Fibroblast of pulmonary artery (primary cell): Measurements from ENCODE around the gene LYST.

Experiments used
- DNase-seq: peaks from one replicate; pipeline ENCODE4 v3.0.0-alpha.2; 2010; ENCODE audit warnings: low read depth
- H3K4me3 ChIP-seq: replicated peaks from 2 replicates; pipeline ENCODE4 v1.5.1; 2011; ENCODE audit warnings: low read depth, mild to moderate bottlenecking, control low read depth, low read length, moderate library complexity
- TF ChIP-seq, protein P1 (sequence below): IDR thresholded peaks from 2 replicates; pipeline ENCODE4 v1.5.1; 2011; ENCODE audit warnings: mild to moderate bottlenecking, control low read depth, low read length, inconsistent platforms; ENCODE audit errors: missing control alignments

LYST gene

DNA sequence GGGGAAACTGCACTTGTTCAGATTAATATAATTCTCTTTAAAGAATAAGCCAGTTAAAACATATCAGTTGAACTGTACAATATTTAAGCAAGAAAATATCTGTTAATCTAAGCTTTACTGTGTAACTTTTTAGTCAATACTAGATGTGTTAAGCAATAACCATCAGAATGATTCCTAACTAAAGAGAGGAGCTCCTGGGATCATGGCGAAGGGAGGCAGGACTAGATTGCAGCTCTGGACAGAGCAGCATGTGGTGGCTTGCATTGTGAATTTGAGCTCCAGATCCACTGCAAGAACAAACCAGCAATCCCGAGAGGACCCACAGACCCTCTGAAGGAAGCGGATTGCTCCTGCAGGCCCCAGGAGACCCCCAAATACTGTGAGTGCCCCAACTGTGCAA, 21.9 kb downstream of the LYST start:
- DNase-seq, result no peak
- no peak overlapping the region for H3K4me3 ChIP-seq
- TF ChIP-seq, protein P1, sequence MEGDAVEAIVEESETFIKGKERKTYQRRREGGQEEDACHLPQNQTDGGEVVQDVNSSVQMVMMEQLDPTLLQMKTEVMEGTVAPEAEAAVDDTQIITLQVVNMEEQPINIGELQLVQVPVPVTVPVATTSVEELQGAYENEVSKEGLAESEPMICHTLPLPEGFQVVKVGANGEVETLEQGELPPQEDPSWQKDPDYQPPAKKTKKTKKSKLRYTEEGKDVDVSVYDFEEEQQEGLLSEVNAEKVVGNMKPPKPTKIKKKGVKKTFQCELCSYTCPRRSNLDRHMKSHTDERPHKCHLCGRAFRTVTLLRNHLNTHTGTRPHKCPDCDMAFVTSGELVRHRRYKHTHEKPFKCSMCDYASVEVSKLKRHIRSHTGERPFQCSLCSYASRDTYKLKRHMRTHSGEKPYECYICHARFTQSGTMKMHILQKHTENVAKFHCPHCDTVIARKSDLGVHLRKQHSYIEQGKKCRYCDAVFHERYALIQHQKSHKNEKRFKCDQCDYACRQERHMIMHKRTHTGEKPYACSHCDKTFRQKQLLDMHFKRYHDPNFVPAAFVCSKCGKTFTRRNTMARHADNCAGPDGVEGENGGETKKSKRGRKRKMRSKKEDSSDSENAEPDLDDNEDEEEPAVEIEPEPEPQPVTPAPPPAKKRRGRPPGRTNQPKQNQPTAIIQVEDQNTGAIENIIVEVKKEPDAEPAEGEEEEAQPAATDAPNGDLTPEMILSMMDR, result no peak

DNA sequence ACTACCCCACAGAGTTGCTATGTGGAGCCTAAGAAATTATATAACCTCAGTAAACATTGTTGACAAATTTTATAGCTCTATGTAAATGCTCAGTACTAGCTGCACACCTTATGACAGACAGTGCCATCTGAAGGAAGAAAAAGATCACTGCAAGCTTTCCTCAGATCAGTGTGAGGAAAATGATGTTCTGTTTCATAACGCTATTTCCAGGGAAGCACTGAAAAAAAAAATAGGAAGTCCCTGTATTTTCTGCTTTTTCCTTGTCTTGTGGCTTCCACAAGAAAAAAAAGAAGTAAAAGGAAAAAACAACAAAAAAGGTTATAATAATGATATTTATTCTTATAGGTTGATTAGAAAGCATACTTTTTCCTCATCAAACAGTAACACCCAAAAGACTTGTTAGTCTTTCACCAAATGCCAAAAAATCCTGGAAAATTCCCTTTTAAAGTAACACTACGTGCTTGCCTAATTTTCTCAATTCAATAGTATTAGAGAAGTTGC, 23.2 kb downstream of the LYST start:
- TF ChIP-seq, protein P1, result peak; percentile 69
- H3K4me3 ChIP-seq, result no peak overlapping the region
- peak; percentile 67 for DNase-seq

DNA sequence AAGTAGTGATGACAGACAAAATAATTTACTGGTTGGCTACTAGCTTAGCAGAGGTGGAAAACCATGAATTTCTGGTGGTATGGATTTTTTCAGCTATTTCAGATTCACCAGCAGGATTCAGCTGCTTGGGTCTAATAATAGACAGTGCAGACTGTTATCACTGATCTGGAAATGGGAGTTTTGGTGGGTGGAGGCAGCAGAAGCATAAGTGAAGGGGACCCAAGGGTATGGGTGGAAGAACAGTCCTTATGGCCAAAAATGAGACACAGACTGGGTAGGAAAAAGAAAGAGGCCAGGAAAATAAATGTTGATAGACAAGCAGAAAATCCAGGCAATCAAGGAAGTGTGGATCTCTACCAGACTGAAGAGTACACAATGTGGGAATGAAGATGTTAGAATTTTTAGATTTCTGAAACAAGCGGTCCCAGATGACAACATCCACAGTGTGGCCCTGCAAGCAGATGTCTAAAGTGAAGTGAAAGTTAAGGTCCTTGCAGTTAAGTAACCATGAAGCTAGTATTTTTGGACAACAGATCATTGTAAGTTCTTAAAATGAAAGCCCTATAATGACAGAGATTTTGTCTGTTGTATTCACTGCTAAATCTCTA, 24.7 kb downstream of the LYST start:
- TF ChIP-seq, protein P1, result no peak
- DNase-seq, result no peak
- no peak overlapping the region for H3K4me3 ChIP-seq

DNA sequence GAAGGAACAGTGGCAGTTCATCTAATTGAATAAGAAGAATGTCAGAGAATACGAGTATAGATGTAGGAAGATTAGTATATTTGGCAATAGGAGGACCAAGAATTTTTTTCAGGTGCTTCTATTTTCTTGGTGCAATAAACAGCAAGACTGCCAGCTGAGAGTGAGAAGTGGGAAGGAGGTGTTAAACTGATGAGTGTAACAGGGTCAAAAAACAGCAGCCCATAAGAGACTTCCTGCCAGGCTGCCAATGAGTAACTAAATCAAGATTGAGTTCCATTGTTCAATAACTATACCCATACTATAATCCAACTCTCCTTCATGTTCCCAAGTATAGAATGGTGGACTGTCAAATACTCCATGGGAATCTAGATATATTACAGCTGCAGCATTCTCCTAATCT, 28.7 kb downstream of the LYST start:
- no peak for DNase-seq
- TF ChIP-seq, protein P1, result no peak
- H3K4me3 ChIP-seq, result no peak overlapping the region

DNA sequence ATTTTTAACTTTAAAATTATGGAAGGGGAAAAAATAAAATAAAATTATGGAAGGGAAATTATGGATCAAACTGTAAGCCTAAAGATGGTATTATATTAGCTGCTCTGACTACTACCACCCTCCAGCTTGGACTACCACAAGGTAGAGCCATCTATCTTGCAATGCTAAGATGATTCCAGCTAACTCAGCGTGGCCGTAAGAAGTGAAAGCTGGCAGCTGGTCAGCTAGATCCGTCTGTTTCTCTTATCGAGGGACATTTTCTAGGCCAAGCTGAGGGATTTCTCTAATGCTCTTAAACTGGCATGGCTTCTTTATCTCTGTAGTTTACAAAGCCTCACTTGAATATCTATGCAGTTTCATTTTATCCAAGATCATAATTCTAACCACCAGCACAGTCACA, 31.5 kb downstream of the LYST start:
- peak; percentile 51 for DNase-seq
- peak overlapping the region; percentile 8 for H3K4me3 ChIP-seq
- TF ChIP-seq, protein P1, result no peak

DNA sequence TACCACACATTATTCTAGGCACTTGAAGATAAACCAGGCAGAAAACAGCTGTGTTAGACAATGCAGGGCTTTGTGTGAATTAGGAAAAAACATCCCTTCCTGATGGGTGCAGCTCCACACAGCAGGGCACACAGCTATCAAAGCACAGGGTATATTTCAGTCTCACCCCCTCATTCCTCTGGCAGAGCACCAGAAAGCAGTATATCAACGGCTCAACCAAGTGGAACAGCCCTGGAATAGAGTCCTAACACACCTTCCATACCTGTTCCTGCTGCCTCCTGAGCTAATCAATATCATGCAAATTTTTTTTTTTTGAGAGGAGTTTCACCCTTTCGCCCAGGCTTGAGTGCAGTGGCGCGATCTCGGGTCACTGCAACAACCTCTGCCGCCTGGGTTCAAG, 32.1 kb downstream of the LYST start:
- TF ChIP-seq, protein P1, result no peak
- no peak for DNase-seq

DNA sequence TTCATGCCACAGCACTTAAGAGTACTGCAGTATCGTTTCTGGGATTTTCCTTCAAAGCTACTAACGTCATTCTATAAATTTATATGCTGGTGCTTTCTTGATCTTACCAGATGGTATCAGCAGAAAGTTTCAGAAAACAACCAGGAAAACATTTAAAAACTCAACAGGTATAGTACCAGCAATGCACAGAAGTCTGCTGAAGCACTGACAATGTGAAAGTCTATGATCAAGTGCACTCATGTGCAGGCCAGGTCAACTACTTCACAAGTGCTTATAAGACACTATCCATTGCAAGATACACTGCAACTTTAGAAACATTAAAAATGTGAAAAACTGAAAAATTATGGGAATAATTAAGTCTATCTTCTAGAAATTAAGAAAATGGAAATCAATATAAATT, 34.7 kb downstream of the LYST start:
- no peak for DNase-seq
- no peak overlapping the region for H3K4me3 ChIP-seq
- TF ChIP-seq, protein P1, result no peak

More for the DNA sequence above, 32.1 kb downstream of the LYST start:
- H3K4me3 ChIP-seq, result no peak overlapping the region
